Neural cell (in vitro differentiated cells): ENCODE measurements around the gene CHRNA4. TPM values are rescaled to one million over a fixed set of nuclear protein-coding genes. Genes with fewer than 3 reads are reported as not detected.

ENCODE experiments used
- H2AFZ ChIP-seq: fragments of 200-600, 300-800 bp; sonication (generic), shearing (Covaris generic); 2 replicates; pipeline ENCODE4 v1.6.0; 2014; ENCODE audit warnings: low read depth, mild to moderate bottlenecking, antibody characterized with exemption, low read length, moderate library complexity
- H3F3A ChIP-seq: fragments of 200-600 bp; shearing (Covaris generic); 2 replicates; pipeline ENCODE4 v1.6.1; 2016; ENCODE audit warnings: mild to moderate bottlenecking, moderate library complexity, mixed read lengths, antibody characterized with exemption, low read length; ENCODE audit not compliant: insufficient read depth, poor library complexity, severe bottlenecking
- H3K27ac ChIP-seq: fragments of 200-600, 300-800 bp; sonication (generic), shearing (Covaris generic); 2 replicates; pipeline ENCODE4 v1.5.1; 2014; ENCODE audit warnings: mild to moderate bottlenecking, low read length, moderate library complexity
- H3K27me3 ChIP-seq: fragments of 300-800, 200-600 bp; sonication (generic), shearing (Covaris generic); 2 replicates; pipeline ENCODE4 v1.6.0; 2014; ENCODE audit warnings: mild to moderate bottlenecking, low read depth, low read length, moderate library complexity; ENCODE audit not compliant: insufficient read depth
- H3K36me3 ChIP-seq: fragments of 300-800, 200-600 bp; sonication (generic), shearing (Covaris generic); 2 replicates; pipeline ENCODE4 v1.5.1; 2014; ENCODE audit warnings: mild to moderate bottlenecking, antibody characterized with exemption, low read length, moderate library complexity; ENCODE audit not compliant: insufficient read depth
- H3K4me2 ChIP-seq: fragments of 300-800, 200-600 bp; sonication (generic), shearing (Covaris generic); 2 replicates; pipeline ENCODE4 v1.6.0; 2014; ENCODE audit warnings: mild to moderate bottlenecking, low read length
- H3K4me3 ChIP-seq: fragments of 300-800, 200-600 bp; sonication (generic), shearing (Covaris generic); 2 replicates; pipeline ENCODE4 v1.5.1; 2014; ENCODE audit warnings: mild to moderate bottlenecking, low read length, moderate library complexity
- H3K79me2 ChIP-seq: fragments of 200-600 bp; shearing (Covaris generic); replicated peaks from 2 replicates; pipeline ENCODE4 v1.6.0; 2014; ENCODE audit warnings: mild to moderate bottlenecking, low read length, moderate library complexity; ENCODE audit not compliant: insufficient read depth
- H3K9ac ChIP-seq: fragments of 300-800, 200-600 bp; sonication (generic), shearing (Covaris generic); 2 replicates; pipeline ENCODE4 v1.6.1; 2016; ENCODE audit warnings: mild to moderate bottlenecking, low read length, mixed read lengths
- H3K9me2 ChIP-seq: fragments of 200-600 bp; shearing (Covaris generic); 2 replicates; pipeline ENCODE4 v1.6.1; 2016; ENCODE audit warnings: mild to moderate bottlenecking, low read length, mixed read lengths; ENCODE audit not compliant: insufficient read depth
- H3K9me3 ChIP-seq: fragments of 200-600, 300-800 bp; sonication (generic), shearing (Covaris generic); 2 replicates; pipeline ENCODE4 v1.6.1; 2016; ENCODE audit warnings: mild to moderate bottlenecking, mixed run types, low read length, moderate library complexity, mixed read lengths
- H4K20me1 ChIP-seq: fragments of 200-600 bp; shearing (Covaris generic); 2 replicates; pipeline ENCODE4 v1.6.1; 2016; ENCODE audit warnings: mild to moderate bottlenecking, mixed run types; ENCODE audit not compliant: insufficient read depth
- CTCF ChIP-seq: fragments of 450-650 bp; IDR thresholded peaks from 2 replicates; pipeline ENCODE4 v1.5.1; 2014; ENCODE audit warnings: antibody characterized with exemption, mild to moderate bottlenecking, moderate library complexity; ENCODE audit not compliant: poor library complexity, severe bottlenecking
- EP300 ChIP-seq: fragments of 450-650 bp; conservative IDR thresholded peaks from 2 replicates; pipeline ENCODE4 v1.6.1; 2014; ENCODE audit warnings: antibody characterized with exemption, mild to moderate bottlenecking, moderate library complexity; ENCODE audit not compliant: poor library complexity, severe bottlenecking
- EZH2 ChIP-seq: fragments of 200-600, 300-800 bp; shearing (Covaris generic), sonication (generic); IDR thresholded peaks from 2 replicates; pipeline ENCODE4 v1.6.1; 2014; ENCODE audit warnings: antibody characterized with exemption, low read length, borderline replicate concordance, mild to moderate bottlenecking; ENCODE audit not compliant: insufficient read depth, poor library complexity, severe bottlenecking
- MXI1 ChIP-seq: fragments of 450-650 bp; conservative IDR thresholded peaks from 2 replicates; pipeline ENCODE4 v1.6.1; 2014; ENCODE audit warnings: antibody characterized with exemption, mild to moderate bottlenecking; ENCODE audit not compliant: poor library complexity, severe bottlenecking
- POLR2AphosphoS5 ChIP-seq: IDR thresholded peaks from 2 replicates; pipeline ENCODE4 v1.6.1; 2012
- RAD21 ChIP-seq: fragments of 450-650 bp; conservative IDR thresholded peaks from 2 replicates; pipeline ENCODE4 v1.6.1; 2014; ENCODE audit warnings: antibody characterized with exemption, mild to moderate bottlenecking, moderate library complexity
- REST ChIP-seq: IDR thresholded peaks from 2 replicates; pipeline ENCODE4 v1.6.1; 2012; ENCODE audit warnings: borderline replicate concordance
- SMC3 ChIP-seq: fragments of 450-650 bp; conservative IDR thresholded peaks from 2 replicates; pipeline ENCODE4 v1.6.1; 2014; ENCODE audit warnings: antibody characterized with exemption, mild to moderate bottlenecking, moderate library complexity; ENCODE audit not compliant: poor library complexity
- TAF1 ChIP-seq: IDR thresholded peaks from 2 replicates; pipeline ENCODE4 v1.6.1; 2012; ENCODE audit warnings: low read depth
- polyA plus RNA-seq: library from polyadenylated mRNA; depleted of rRNA; stranded (reverse); fragments of >200 nt; gene quantifications from 2 replicates; pipeline ENCODE4 v1.2.3, GENCODE V29; 2014

The CHRNA4 gene
- polyA plus RNA-seq, 1 donor from 2014 or later, result 6.8 TPM

- Histone ChIP-seq H3K27me3 (no peaks in the 10 kb centered on the region), H3K27ac (peak overlapping the region; percentile 82), H3K9me3 (no peaks in the 10 kb centered on the region), H2AFZ (no peak overlapping the region), H3K36me3 (no peaks in the 10 kb centered on the region), H3K4me2 (no peak overlapping the region), H3K9ac (peak overlapping the region; percentile 66), H3K4me3 (peak overlapping the region; percentile 48), H3F3A (no peaks in the 10 kb centered on the region), H3K79me2 (no peaks in the 10 kb centered on the region), H3K9me2 (no peaks in the 10 kb centered on the region), H4K20me1 (no peaks in the 10 kb centered on the region)
- TF ChIP-seq CTCF (no peak), EP300 (no peak), POLR2AphosphoS5 (no peak), RAD21 (no peak), SMC3 (no peak), TAF1 (no peak), EZH2 (no peak), REST (no peak), MXI1 (no peak)
These were observed 17.5 kb upstream of the CHRNA4 start for GRCh38 chr20:63378626-63379025.

DNA sequence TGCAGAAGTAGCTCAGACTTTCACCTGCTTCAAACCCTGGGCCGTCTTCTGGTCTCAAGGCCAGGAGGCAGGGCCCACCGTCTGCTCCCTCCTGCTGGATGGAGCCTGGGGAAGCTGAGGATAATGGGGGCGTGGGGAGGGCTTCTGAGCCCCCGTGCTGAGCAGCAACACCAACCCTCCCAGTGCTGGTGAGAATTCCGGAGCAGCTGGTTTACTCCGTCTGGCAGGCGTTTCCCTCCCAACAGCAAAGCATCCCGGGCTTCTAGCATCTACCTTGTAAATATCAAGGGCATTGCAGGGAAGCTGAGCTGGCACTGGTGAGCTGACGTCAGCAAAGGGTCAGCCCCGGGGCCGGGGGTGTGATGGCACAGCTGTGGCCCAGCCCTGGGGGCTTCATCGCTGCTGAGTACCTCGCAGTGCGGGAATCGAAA lies 16.8 kb upstream of the CHRNA4 start:
- no peak overlapping the region for H3K4me2 ChIP-seq
- no peak for TF ChIP-seq TAF1
- no peak for TF ChIP-seq EZH2
- TF ChIP-seq MXI1, result no peak
- TF ChIP-seq REST, result no peak
- TF ChIP-seq CTCF, result peak; percentile 2
- no peaks in the 10 kb centered on the region for H3F3A ChIP-seq
- no peak overlapping the region for H2AFZ ChIP-seq
- peak overlapping the region; percentile 66 for H3K9ac ChIP-seq
- no peaks in the 10 kb centered on the region for H3K27me3 ChIP-seq
- H3K36me3 ChIP-seq, result no peaks in the 10 kb centered on the region
- H3K27ac ChIP-seq, result peak overlapping the region; percentile 82
- peak overlapping the region; percentile 48 for H3K4me3 ChIP-seq
- H4K20me1 ChIP-seq, result no peaks in the 10 kb centered on the region
- no peaks in the 10 kb centered on the region for H3K9me3 ChIP-seq
- no peaks in the 10 kb centered on the region for H3K79me2 ChIP-seq
- H3K9me2 ChIP-seq, result no peaks in the 10 kb centered on the region
